ENCODE data around the gene PLK3. TPM values are rescaled to one million over a fixed set of nuclear protein-coding genes. Genes with fewer than 3 reads are reported as not detected.

PLK3 gene
- total and polyA plus RNA-seq, 2 of the 4 experiments (the other 2 are of a cell fraction) = 15.8 to 51.6 TPM

DNA sequence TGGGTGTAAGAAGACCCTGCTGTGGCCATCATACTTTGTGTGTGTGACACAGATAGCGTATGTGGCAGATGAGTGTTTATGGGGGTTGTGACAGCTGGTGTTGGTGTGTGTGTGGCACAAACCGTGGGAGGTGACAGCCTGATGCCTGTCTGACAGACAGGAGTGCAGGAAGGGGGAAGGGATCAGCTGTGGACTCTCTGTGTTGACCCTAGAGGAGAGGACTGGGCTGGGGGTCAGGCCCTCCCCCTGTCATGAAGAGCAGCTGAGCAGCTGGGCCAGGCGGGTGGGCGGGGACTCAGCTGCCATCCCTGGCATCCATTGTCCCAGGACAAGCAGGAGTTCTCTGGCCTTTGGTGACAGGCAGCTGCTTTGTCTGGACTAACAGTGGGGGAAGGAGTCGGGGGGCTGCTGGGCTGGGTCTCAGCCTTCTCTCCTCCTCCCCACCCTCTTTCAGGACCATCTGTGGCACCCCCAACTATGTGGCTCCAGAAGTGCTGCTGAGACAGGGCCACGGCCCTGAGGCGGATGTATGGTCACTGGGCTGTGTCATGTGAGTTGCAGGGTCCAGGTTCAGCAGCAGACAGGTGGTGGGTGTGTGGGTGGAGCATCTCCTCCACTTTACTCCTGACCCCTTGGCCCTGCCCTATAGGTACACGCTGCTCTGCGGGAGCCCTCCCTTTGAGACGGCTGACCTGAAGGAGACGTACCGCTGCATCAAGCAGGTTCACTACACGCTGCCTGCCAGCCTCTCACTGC is 2.3 kb downstream of the PLK3 start (continued):
- TF ChIP-seq RCOR1 (IDR thresholded peaks at IDR 0.05; ENCODE audit: insufficient replicate concordance, low read length) (no peak), RAD21 (IDR thresholded peaks at IDR 0.05; ENCODE audit: low read length) (no peak)

DNA sequence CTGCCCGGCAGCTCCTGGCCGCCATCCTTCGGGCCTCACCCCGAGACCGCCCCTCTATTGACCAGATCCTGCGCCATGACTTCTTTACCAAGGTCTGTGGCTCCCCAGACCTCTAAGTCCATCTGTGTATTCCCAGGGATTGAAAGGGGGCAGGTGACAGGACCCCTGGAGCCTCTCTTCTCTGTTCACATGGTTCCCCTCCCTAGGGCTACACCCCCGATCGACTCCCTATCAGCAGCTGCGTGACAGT is 2.8 kb downstream of the PLK3 start:
- no CpG with 5 or more reads among the region's 9 CpGs for WGBS, 2 experiments (ENCODE audit: extremely low coverage in 2 of 2, insufficient read length in 1 of 2)
- intact Hi-C loops (cut with micrococcal nuclease) (loop anchor here (10.0 kb wide), 1 partner anchor 502 kb away; no protein-coding TSS in a partner anchor), in situ Hi-C loops (cut with MboI; ENCODE audit: low sequenced_read_pairs) (no loop called here), dilution Hi-C loops (cut with HindIII; ENCODE audit: low sequenced_read_pairs, unreplicated experiment) (no loop called here)
- Histone ChIP-seq H2BK5ac (ENCODE audit: low read depth, low read length, poor library complexity, severe bottlenecking) (no peak overlapping the region), H3K9ac (ENCODE audit: low read depth, low read length) (no peak overlapping the region), H3K4ac (ENCODE audit: low read depth, low read length) (peak overlapping the region; percentile 95; the same call in 1 of the 2 replicates), H2BK120ac (ENCODE audit: low read depth, low read length) (no peak overlapping the region), H3K4me1 (ENCODE audit: control insufficient read depth, insufficient read depth, low read length) (peaks cover 23% of the 10 kb centered on the region), H2BK20ac (ENCODE audit: low read depth, low read length) (no peak overlapping the region), H3K9me3 (ENCODE audit: control insufficient read depth, insufficient read depth, low read length) (no peaks in the 10 kb centered on the region), H4K5ac (ENCODE audit: low read depth, low read length) (no peak overlapping the region), H3K14ac (replicated peaks; ENCODE audit: low read depth, low read length) (no peak overlapping the region), H3K23ac (ENCODE audit: low read depth, low read length) (peak overlapping the region; percentile 56), H4K8ac (ENCODE audit: low read depth in 2 of 2, low read length in 2 of 2) (no peak overlapping the region), H3K79me1 (ENCODE audit: low read depth in 1 of 2, low read length in 2 of 2) (peaks cover 14 to 42% of the 10 kb centered on the region in 2 experiments; a peak in 3 of 4 replicates), H3K27me3 (ENCODE audit: control insufficient read depth, insufficient read depth, low read length) (no peaks in the 10 kb centered on the region), H3K18ac (ENCODE audit: low read depth, low read length) (no peak overlapping the region), H3K56ac (ENCODE audit: extremely low read depth, insufficient read depth, low read length) (no peak overlapping the region), H4K20me1 (ENCODE audit: insufficient read depth, low read length) (peaks cover 29% of the 10 kb centered on the region), H2BK15ac (ENCODE audit: low read depth, low read length) (no peak overlapping the region), H2AK9ac (replicated peaks; ENCODE audit: low read depth, low read length, poor library complexity) (peak overlapping the region; percentile 22), H2AK5ac (ENCODE audit: low read depth, low read length) (no peak overlapping the region), H2AFZ (replicated peaks; ENCODE audit: low read length, poor library complexity) (no peak overlapping the region), H3K27ac (ENCODE audit: insufficient read depth, low read length) (no peak overlapping the region), H3K4me2 (ENCODE audit: low read depth, low read length) (no peak overlapping the region), H4K91ac (ENCODE audit: insufficient read depth, low read depth, low read length) (no peak overlapping the region), H3K4me3 (ENCODE audit: insufficient read depth, low read depth, low read length) (no peak overlapping the region), H3K9me1 (ENCODE audit: insufficient read depth, low read length) (peaks cover 12% of the 10 kb centered on the region), H3K36me3 (ENCODE audit: control insufficient read depth, insufficient read depth, low read length) (peaks cover 37% of the 10 kb centered on the region)
- CTCF ChIA-PET = no interaction called here
- no TSS peak for BruUV-seq (replicated peaks)
- DNase-seq (no peak), ATAC-seq (ENCODE audit: low read depth) (no peak)
- POLR2A ChIA-PET (ENCODE audit: unreplicated experiment) = interaction anchor here (0.7 kb wide), 1 partner anchor 16 kb away, joined by 5 read pairs; no protein-coding TSS in a partner anchor
- TF ChIP-seq POLR2A (IDR thresholded peaks at IDR 0.05; ENCODE audit: low read depth, low read length) (no peak), BHLHE40 (IDR thresholded peaks at IDR 0.05; ENCODE audit: low read depth, low read length) (no peak), FOS (IDR thresholded peaks at IDR 0.05; ENCODE audit: low read depth, low read length) (no peak), MAFK (IDR thresholded peaks at IDR 0.05; ENCODE audit: low read depth, low read length) (no peak), SMC3 (IDR thresholded peaks at IDR 0.05; ENCODE audit: low read depth, low read length) (no peak), NFE2L2 (IDR thresholded peaks at IDR 0.05; ENCODE audit: low read depth, low read length) (no peak), CHD1 (IDR thresholded peaks at IDR 0.05; ENCODE audit: low read depth, low read length) (no peak), RAD21 (IDR thresholded peaks at IDR 0.05; ENCODE audit: low read length) (no peak), RCOR1 (IDR thresholded peaks at IDR 0.05; ENCODE audit: insufficient replicate concordance, low read length) (no peak), CEBPB (IDR thresholded peaks at IDR 0.05; ENCODE audit: low read depth, low read length) (no peak), RFX5 (IDR thresholded peaks at IDR 0.05; ENCODE audit: low read depth, low read length) (no peak), MAZ (IDR thresholded peaks at IDR 0.05; ENCODE audit: borderline replicate concordance, low read depth, low read length) (no peak), MXI1 (IDR thresholded peaks at IDR 0.05; ENCODE audit: borderline replicate concordance, low read depth, low read length) (no peak)
- TF ChIP-seq, protein P1, sequence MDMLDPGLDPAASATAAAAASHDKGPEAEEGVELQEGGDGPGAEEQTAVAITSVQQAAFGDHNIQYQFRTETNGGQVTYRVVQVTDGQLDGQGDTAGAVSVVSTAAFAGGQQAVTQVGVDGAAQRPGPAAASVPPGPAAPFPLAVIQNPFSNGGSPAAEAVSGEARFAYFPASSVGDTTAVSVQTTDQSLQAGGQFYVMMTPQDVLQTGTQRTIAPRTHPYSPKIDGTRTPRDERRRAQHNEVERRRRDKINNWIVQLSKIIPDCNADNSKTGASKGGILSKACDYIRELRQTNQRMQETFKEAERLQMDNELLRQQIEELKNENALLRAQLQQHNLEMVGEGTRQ (IDR thresholded peaks at IDR 0.05; ENCODE audit: low read depth, low read length) = no peak
- TF ChIP-seq, protein P2, sequence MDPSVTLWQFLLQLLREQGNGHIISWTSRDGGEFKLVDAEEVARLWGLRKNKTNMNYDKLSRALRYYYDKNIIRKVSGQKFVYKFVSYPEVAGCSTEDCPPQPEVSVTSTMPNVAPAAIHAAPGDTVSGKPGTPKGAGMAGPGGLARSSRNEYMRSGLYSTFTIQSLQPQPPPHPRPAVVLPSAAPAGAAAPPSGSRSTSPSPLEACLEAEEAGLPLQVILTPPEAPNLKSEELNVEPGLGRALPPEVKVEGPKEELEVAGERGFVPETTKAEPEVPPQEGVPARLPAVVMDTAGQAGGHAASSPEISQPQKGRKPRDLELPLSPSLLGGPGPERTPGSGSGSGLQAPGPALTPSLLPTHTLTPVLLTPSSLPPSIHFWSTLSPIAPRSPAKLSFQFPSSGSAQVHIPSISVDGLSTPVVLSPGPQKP (IDR thresholded peaks at IDR 0.05; ENCODE audit: borderline replicate concordance, low read depth, low read length) = no peak
